Loucy (cell line): ENCODE results near the gene USB1.

ENCODE experiments used
- EZH2phosphoT487 ChIP-seq: fragments of 200-600 bp; IDR thresholded peaks from 2 replicates; pipeline ENCODE4 v1.6.1; 2018; ENCODE audit warnings: antibody characterized with exemption, mild to moderate bottlenecking, moderate library complexity, borderline replicate concordance
- TF ChIP-seq, protein P1 (sequence below): fragments of 200-600 bp; sonication (generic); conservative IDR thresholded peaks from 2 replicates; pipeline ENCODE4 v1.5.1; 2014; ENCODE audit warnings: mild to moderate bottlenecking, antibody characterized with exemption, low read length

DNA sequence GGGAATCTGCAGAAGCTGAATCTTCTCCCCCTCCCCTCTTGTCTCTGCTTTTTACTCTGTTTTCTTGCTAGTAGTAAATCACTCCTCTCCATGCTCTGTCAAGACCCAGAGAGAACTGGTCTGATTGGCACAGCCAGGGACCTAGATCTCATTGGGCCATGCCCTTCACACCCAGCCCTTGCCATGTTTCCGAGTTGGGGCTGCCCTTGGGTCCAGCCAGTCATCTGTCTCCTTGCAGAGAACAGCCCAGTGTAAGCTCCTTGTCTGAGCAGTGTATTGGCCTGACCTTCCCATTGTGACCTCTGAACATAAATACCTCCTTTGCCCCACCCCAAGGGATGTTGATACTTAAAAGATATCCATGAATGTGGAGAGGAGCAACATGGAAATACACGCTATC lies 28.2 kb downstream of the USB1 start:
- TF ChIP-seq, protein P1, sequence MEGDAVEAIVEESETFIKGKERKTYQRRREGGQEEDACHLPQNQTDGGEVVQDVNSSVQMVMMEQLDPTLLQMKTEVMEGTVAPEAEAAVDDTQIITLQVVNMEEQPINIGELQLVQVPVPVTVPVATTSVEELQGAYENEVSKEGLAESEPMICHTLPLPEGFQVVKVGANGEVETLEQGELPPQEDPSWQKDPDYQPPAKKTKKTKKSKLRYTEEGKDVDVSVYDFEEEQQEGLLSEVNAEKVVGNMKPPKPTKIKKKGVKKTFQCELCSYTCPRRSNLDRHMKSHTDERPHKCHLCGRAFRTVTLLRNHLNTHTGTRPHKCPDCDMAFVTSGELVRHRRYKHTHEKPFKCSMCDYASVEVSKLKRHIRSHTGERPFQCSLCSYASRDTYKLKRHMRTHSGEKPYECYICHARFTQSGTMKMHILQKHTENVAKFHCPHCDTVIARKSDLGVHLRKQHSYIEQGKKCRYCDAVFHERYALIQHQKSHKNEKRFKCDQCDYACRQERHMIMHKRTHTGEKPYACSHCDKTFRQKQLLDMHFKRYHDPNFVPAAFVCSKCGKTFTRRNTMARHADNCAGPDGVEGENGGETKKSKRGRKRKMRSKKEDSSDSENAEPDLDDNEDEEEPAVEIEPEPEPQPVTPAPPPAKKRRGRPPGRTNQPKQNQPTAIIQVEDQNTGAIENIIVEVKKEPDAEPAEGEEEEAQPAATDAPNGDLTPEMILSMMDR, result no peak
- TF ChIP-seq EZH2phosphoT487, result no peak
